Activated naive CD4-positive, alpha-beta T cell (primary cell): ENCODE results near the gene P3H3.
"Not testable (repeated sequence)": the region's sequence is repeated elsewhere in the genome, so short reads cannot be mapped to it uniquely, and the experiment has no call there.

Experiments
- DNase-seq, 4 experiments: peaks; one replicate each; lab custom pipeline; 2025; lab: John Stamatoyannopoulos, UW

P3H3 gene

DNA sequence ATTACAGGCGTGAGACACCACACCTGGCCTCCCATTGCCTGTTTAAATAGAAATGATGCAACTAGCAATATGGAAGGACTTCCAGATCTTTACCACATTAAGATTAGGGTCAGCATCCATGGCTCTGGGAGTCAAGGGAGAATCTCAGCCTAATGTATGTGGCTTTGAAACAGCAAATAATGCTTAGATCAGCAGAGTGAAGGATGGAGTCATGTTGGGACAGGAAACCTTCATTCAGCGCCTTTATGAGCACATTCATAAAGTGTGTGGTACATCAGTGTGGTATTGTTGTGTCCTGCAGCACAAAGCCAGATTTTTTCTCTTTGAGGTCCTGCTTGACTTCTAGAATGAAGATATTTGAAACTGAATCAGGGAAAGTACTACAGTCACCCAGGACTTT is 60.2 kb downstream of the P3H3 start:
- no peak for DNase-seq

GRCh38 chr12:6888794-6889193 is 60.6 kb downstream of the P3H3 start:
- DNase-seq, result not testable (repeated sequence)
